Inflammatory macrophage treated with lipopolysaccharide for 1 hour (primary cell): Measurements from ENCODE around the gene RPSA.
"Not testable (repeated sequence)": the region's sequence is repeated elsewhere in the genome, so short reads cannot be mapped to it uniquely, and the experiment has no call there.

ENCODE experiments used
- DNase-seq, 2 donors: peaks; one replicate each; pipeline ENCODE4 v3.0.0-alpha.2; 2020 to 2022

Gene RPSA

DNA sequence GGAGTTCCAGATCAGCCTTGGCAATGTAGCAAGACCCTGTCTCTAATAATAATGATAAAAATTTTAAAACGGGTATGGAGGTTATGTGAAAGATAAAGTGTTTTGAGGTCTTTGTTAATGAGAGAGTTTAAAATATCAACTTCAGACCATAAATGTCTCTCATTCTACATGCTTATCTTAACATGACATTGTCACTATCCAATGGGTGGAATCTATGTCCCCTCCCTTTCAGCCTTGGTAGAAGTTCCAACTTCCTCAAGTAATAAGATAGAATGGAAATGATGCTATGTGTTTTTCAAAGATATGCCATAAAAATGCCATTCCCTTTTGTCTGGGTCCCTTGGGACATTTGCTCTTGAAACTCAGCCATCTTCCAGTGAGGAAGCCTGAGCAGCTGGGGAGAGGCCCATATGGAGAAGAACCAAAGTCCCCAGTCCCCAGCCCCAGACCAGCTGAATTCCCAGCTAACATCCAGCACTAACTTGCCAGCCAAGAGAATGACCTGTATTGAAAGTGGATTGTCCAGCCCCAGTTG, 17.0 kb downstream of the RPSA start:
- DNase-seq = no peak

DNA sequence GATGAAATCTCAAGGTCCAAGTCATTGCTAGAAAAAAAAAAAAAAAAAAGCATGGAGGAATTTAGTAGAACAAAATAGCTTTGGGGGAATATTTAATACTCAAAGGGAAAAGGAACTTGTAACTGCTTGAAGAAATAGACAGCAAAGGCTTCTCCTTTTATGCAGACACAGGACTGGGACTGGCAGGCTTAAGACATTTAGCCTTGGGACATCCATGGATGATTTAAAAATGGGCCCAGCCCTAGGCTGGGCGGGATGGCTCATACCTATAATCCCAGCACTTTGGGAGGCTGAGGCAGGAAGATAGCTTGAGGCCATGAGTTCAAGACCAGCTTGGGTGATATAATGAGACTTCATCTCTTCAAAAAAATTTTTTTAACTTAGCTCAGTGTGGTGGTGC, 19.8 kb downstream of the RPSA start:
- DNase-seq = no peak

DNA sequence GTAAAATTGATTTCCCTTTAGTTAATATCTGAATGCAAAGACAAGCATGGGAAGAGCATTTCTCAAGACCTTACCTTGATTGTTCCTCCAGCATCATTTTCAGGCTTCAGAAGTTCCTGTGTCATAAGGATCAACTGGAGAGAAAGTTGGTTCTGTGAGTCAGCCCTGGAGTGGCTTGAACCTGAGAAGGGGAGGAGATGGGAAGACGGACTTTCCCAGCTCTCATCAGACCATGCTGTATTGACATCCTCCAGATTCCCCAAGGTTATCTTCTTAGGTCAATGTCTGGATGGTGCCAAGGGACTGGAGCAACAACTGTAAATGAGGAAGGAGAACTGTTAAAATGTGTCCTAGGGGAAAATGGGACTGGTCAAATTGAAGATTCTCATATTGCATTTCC, 21.0 kb downstream of the RPSA start:
- no peak for DNase-seq

DNA sequence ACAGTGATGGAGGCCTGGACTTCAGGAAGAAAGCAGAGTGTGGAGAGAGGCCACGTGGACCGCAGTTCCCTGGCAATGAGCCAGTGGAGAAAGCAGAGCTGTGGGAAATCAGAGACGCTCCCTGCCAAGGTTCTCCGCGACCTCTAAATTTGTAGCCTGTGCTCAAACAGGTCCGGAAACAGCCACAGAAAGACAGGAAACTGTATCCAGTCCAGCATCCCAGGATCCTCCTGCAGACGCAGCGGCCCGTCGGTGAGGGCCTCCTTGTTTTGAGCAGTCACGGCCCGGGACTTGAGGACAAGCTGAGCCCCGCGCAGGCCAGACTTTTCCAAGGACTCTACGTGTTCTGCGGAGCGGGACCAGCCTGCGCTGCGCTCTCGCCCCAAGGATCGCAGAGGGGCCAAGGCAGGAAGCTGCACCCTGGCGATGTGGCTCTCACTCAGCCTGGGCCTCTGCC, 22.3 kb downstream of the RPSA start:
- DNase-seq = no peak

DNA sequence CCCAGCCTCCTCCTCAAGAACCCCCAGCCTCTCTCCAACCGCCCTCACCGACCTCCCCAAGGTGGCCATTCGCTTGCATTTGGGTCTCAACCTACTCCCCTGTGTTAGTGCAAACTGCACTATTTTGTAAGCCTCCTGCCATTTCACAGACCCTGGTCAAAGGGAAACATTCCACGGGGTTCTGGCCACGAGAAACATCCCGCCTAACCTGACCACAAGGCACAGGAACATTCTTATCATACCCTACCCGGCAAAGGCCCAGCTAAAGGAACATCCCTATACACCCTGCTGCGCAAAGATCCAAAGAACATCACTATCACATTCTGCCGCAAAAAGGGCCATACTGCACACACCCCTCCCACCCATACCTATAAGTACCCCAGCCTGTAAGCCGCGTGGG, 22.9 kb downstream of the RPSA start:
- no peak for DNase-seq

DNA sequence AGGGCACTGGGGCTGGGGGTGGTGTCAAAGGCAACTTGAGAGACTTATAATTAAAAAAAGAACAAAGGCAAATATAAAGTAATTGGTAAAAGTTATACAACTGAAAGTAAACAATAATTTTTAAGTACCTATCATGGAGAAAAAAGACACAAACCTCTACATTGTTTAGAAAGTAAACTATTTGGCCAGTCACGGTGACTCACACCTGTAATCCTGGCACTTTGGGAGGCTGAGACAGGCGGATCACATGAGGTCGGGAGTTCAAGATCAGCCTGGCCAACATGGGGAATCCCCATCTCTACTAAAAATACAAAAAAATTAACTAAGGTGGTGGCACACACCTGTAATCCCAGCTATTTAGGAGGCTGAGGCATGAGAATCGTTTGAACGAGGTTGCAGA, 25.8 kb downstream of the RPSA start:
- no peak for DNase-seq

DNA sequence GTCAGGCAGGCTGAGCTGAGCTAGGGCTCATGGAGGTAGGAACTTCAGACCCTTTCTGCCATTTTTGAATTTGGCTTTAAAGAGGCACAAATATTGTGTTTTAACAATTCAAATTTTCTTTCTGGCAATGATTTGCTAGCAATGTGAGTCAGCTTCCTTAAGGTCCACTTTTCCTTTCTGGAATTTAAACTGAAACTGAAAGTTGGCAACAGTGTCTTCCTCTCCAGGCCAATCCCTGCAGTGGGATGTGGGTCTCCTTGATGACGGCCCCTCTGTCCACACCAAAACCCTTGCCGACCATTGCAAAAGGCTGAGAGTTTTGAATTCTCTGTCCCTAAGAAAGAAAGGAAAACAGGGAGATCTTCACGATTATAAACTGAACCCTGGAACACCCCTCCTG, 27.1 kb downstream of the RPSA start:
- DNase-seq = no peak

DNA sequence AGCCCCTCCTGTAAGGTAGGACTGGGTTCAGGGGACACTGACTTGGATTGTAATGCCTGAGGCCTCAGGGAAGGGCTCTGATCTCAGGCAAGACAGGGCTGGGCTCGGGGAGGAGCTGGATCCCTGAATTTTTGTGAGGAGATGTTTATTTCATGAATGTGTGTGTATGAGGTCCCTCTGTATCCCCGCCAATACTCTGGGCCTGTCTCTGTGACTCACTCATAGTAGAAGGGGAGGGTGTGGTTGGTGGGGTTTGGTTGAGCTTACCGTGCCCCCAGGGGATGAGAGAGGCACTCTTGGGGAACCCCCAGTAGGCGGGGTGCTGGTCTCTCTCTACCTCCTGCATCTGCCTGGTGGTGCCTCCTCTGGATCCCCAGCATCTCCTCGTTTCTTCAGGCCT, 28.1 kb downstream of the RPSA start:
- no peak for DNase-seq

DNA sequence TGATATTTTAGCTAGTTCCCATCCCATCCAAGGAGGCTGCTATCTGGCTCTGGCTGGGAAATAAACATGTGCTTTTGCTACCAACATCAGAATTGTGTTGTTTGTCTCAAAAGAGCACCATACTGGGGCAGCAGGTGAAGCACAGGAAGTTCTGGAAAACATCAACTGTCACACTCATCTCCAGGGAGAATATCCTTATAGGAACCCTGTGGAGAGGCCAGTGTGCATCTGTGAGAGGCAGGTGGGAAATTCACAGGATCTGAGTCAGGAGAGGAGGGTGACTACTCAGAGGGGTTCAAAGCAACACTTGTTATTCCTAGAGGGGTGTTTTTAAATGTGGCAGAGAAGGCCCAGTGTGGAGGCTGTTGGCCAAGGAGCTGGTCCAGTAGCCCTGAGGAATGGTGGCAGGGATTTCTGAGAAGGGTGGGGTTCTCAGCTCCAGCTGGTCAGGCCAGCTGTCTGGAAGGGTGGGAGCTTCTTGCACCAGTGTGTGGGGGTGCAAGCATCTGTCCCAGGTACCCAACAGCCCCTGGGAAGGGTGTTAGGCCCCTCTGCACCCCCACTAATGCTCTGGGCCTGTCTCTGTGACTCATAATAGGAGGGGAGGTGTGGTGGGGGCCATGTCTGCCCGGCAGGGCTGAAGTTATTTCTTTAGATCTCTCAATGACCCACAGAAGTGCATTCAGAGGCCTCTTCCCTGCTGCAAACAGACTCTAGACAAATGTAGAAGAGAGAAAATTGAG, 28.7 kb downstream of the RPSA start:
- DNase-seq = no peak

DNA sequence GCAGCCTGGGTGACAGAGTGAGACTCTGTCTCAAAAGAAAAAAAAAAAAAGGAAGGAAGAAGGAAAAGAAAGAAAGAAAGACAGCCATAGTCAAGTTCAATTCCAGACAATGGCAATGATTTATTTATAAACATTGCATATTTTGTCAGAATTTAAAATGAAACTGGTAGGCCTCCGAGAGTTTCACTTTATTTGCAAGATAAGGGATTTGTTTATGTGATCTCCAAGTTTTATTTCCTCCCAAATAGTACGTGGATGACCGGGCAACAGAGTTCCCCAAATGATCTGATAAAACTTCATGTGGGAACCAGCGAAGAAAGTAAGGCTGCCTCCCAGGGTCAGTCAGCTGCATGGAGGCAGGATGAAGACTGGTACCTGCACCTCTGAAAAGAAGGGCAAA, 32.4 kb downstream of the RPSA start:
- DNase-seq = no peak

GRCh38 chr3:39440316-39440715, 33.8 kb downstream of the RPSA start:
- no peak for DNase-seq

DNA sequence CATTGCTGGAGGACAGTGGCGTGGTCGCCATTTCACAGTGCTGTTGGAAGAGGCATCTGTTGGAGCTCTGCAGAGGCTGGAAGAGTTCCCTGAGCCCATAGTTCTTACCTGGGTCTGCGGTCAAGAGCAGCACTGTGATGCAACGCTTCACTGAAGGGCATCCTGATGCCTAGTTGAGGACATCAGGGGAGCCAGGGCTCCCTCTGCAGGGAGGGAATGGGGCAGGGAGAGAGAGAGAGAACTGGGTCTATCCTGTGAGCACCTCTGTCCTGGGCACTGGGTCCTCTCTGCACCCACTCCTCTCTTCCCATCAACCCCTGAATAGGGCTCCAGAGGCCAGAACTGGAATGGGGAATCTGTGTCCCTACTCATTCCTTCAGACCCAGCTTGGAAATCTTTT, 37.0 kb downstream of the RPSA start:
- DNase-seq = no peak

DNA sequence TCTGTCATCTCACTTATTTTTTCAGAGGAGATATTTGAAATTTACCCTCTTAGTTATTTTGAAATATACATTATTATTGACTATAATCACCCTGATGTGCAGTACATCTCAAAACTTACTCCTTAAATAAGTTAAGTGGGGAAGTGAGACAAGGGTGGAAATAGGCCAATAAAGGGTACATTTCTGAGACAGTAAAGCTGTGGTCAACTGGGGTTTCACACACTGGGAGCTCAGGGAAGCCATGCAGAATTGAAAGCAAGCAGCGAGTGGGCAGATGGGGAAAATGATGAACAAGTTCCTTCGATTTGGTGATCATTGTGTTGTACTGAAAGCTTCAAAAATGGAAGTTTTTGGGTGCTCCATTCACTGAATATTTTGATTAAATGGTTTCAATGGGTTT, 39.4 kb downstream of the RPSA start:
- peak; percentile 31 to 39 for DNase-seq

GRCh38 chr3:39446444-39446843, 39.9 kb downstream of the RPSA start:
- no peak for DNase-seq

GRCh38 chr3:39447637-39448483, 41.3 kb downstream of the RPSA start:
- DNase-seq = peak; percentile 83 to 91

- DNase-seq = no peak
Measured at GRCh38 chr3:39448506-39449233, 42.1 kb downstream of the RPSA start.

DNA sequence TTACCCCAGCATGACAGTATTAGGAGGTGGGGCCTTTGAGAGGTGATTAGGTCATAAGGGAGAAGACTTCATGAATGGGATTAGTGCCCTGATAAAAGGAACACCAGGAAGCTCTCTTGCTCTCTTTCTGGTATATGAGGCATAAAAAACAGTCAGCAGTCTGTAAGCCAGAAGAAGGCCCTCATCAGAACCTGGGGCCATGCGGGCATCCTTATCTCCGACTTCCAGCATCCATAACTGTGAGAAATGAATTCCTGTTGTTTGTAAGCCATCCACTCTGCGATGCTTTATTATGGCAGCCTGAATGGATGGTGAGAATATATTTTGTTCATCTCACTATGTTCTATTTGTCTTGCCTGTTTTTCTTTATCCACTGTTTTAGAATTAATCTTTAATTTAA, 43.3 kb downstream of the RPSA start:
- no peak for DNase-seq

DNA sequence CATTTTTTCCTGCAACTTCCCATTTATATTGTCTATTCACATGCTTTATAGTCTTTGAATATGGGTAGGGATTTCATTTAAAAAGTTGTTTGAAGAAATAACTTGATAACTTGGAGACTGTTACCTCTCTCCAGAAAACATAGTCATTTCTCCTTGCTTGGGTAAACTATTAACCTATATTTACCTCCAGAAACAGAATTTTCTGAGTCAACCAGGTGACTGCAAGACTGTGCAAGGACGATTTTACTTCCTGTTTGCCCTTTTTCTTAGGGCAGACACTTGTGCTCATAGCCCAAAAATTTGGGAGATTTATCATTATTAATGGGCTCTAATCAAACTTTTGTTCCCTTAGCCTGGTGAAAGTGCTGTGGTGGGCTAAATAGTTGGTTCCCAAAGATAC, 46.6 kb downstream of the RPSA start:
- no peak for DNase-seq

- not testable (repeated sequence) for DNase-seq
Measured at GRCh38 chr3:39453872-39454271, 47.4 kb downstream of the RPSA start.

DNA sequence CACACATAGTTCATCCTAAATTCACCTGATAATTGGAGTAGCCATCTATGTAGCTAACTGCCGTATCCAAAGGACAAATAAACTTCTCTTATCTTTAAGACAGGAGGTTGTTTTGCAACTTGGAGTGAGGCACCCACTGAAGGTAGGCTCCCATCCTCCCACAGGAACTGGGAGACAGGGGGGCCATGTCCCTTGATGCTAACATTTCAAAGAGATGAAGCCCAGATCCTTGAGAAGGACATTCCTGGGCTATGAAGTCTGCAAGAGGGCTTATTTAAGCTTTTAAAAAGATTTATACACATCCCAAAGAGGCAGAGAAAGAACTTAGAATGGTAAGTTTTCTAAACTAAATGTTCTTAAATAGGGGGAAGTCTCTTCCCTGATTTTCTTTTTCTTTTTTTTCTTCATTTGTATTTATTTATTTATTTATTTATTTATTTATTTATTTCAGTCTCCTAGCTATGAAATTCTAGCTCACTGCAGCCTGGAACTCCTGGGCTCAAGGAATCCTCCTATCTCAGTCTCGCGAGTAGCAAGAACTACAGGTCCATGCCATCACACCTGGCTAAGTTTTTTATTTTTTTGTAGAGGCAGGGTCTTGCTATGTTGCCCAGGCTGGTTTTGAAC, 48.2 kb downstream of the RPSA start:
- no peak for DNase-seq

- no peak for DNase-seq
Measured at GRCh38 chr3:39456159-39456558, 49.6 kb downstream of the RPSA start.

DNA sequence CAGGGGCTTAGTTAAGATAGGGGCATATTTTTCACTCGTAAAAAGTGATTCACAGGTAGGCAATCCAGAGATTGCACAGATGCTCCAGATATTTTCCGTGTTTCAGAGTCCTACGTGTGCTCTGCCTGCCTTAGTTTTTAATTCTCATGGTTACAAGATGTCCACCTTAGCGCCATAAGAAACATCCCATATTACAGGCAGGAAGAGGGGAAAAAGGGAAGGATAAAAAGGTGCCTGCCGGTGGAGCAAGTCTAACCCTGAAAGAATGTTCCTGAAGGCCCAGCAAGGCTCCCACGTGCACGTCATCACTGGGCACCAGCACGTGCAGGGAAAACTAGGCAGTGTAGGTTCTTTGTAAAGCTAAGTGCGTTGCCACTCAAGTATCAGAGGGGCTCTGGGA, 50.8 kb downstream of the RPSA start:
- no peak for DNase-seq

GRCh38 chr3:39458579-39458978, 52.1 kb downstream of the RPSA start:
- not testable (repeated sequence) for DNase-seq
